ENCODE results near the gene CACTIN. TPM values are rescaled to one million over a fixed set of nuclear protein-coding genes. Genes with fewer than 3 reads are reported as not detected.

The CACTIN gene
- total RNA-seq, 1 experiment from 2014 or later = 18.6 TPM

DNA sequence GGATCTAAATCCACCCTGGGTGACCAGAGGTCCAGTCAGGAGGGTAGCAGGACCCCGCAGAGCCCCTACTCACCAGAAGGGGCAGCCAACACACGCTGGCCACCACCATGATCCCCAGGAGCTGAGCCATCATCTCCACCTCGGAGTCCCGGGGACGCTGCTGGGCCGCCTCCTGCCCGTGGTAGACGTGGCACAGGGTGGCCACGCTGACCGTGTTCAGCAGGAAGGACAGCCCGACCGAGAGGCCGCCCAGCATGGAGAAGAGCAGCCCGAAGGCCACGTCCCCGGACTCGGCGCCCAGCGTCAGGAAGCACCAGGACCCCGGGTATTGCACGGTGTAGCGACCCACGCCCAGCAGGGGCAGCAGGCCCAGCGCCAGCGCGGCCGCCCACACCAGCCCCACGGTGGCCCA, 26.8 kb downstream of the CACTIN start:
- Histone ChIP-seq H4K20me1 (ENCODE audit: insufficient read depth) (no peaks in the 10 kb centered on the region), H3K4me3 (no peak overlapping the region), H3K36me3 (ENCODE audit: low read depth) (no peaks in the 10 kb centered on the region), H2AFZ (no peak overlapping the region), H3K4me1 (replicated peaks; ENCODE audit: insufficient read depth) (no peaks in the 10 kb centered on the region), H3K27ac (no peak overlapping the region), H3K79me2 (ENCODE audit: low read depth) (no peaks in the 10 kb centered on the region), H3K27me3 (ENCODE audit: insufficient read depth, low read depth) (no peaks in the 10 kb centered on the region), H3F3A (ENCODE audit: insufficient read depth, low read depth) (no peaks in the 10 kb centered on the region), H3K9me2 (ENCODE audit: insufficient read depth) (no peaks in the 10 kb centered on the region), H3K4me2 (no peak overlapping the region), H3K9me3 (ENCODE audit: insufficient read depth, low read depth) (no peaks in the 10 kb centered on the region)
- intact Hi-C loops (cut with micrococcal nuclease; ENCODE audit: unreplicated experiment) = no loop called here
- DNase-seq = no peak
- ChIA-PET POLR2A (ENCODE audit: unreplicated experiment) (no interaction called here), CTCF (no interaction called here)
- no TSS peak for BruUV-seq (replicated peaks)
- peak; percentile 33; the same call in 1 of the 2 replicates for TF ChIP-seq CTCF (conservative IDR thresholded peaks at IDR 0.05)
- no peak for TF ChIP-seq EZH2 (IDR thresholded peaks at IDR 0.05; ENCODE audit: low read depth)

DNA sequence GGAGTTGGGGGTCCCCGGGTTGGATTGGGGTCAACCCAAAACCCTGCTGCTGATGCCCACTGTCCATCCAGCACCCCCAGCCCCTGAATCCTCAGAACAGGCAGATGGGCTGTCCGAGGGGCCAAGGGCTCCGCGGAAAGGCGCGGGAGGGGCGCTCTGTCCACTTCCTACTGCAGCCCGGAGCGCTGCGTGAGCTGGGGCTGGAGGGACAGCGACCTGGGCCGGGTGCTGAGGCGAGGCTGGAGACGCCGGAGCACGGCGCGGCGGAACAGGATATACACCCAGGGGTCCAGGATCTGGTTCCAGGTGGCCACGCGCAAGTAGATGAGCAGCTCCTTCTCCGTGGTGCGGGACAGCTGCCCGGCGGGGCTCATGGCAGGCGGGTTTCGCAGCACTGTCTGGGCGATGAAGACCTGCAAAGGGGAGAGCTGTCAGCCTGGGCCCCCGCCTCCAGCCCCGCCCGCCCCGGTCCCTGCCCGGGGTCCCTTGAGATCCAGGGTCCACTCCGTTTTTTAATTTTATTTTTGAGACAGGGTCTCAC, 31.0 kb downstream of the CACTIN start:
- no peaks in the 10 kb centered on the region for H3K79me2 ChIP-seq (ENCODE audit: low read depth)
- intact Hi-C loops (cut with micrococcal nuclease; ENCODE audit: unreplicated experiment) = no loop called here
- no peak for TF ChIP-seq EZH2 (IDR thresholded peaks at IDR 0.05; ENCODE audit: low read depth)
- no peak for TF ChIP-seq CTCF (conservative IDR thresholded peaks at IDR 0.05)
- POLR2A ChIA-PET (ENCODE audit: unreplicated experiment) = no interaction called here
- H4K20me1 ChIP-seq (ENCODE audit: insufficient read depth) = no peaks in the 10 kb centered on the region
- no peak overlapping the region for H3K4me2 ChIP-seq
- H3K9me2 ChIP-seq (ENCODE audit: insufficient read depth) = no peaks in the 10 kb centered on the region
- no peaks in the 10 kb centered on the region for H3K36me3 ChIP-seq (ENCODE audit: low read depth)
- CTCF ChIA-PET = no interaction called here
- no peak overlapping the region for H2AFZ ChIP-seq
- H3K4me3 ChIP-seq = no peak overlapping the region
- no peaks in the 10 kb centered on the region for H3K4me1 ChIP-seq (replicated peaks; ENCODE audit: insufficient read depth)
- DNase-seq = no peak
- H3K9me3 ChIP-seq (ENCODE audit: insufficient read depth, low read depth) = no peaks in the 10 kb centered on the region
- H3K27ac ChIP-seq = no peak overlapping the region
- H3K27me3 ChIP-seq (ENCODE audit: insufficient read depth, low read depth) = peaks cover 13% of the 10 kb centered on the region; the same call in 1 of the 2 replicates
- BruUV-seq (replicated peaks) = no TSS peak
- peaks cover 3% of the 10 kb centered on the region; the same call in 1 of the 2 replicates for H3F3A ChIP-seq (ENCODE audit: insufficient read depth, low read depth)

- Histone ChIP-seq H3K36me3 (ENCODE audit: low read depth) (no peaks in the 10 kb centered on the region), H3K27me3 (ENCODE audit: insufficient read depth, low read depth) (peaks cover 13% of the 10 kb centered on the region; the same call in 1 of the 2 replicates), H3K4me3 (no peak overlapping the region), H3K4me1 (replicated peaks; ENCODE audit: insufficient read depth) (no peaks in the 10 kb centered on the region), H2AFZ (no peak overlapping the region), H3K9me3 (ENCODE audit: insufficient read depth, low read depth) (no peaks in the 10 kb centered on the region), H3K9me2 (ENCODE audit: insufficient read depth) (no peaks in the 10 kb centered on the region), H3F3A (ENCODE audit: insufficient read depth, low read depth) (peaks cover 3% of the 10 kb centered on the region; the same call in 1 of the 2 replicates), H3K4me2 (no peak overlapping the region), H3K27ac (no peak overlapping the region), H4K20me1 (ENCODE audit: insufficient read depth) (no peaks in the 10 kb centered on the region), H3K79me2 (ENCODE audit: low read depth) (no peaks in the 10 kb centered on the region)
- intact Hi-C loops (cut with micrococcal nuclease; ENCODE audit: unreplicated experiment) = no loop called here
- no peak for TF ChIP-seq EZH2 (IDR thresholded peaks at IDR 0.05; ENCODE audit: low read depth)
- TF ChIP-seq CTCF (conservative IDR thresholded peaks at IDR 0.05) = no peak
- no TSS peak for BruUV-seq (replicated peaks)
- ChIA-PET POLR2A (ENCODE audit: unreplicated experiment) (no interaction called here), CTCF (no interaction called here)
- DNase-seq = no peak
These were observed 33.4 kb downstream of the CACTIN start for GRCh38 chr19:3593156-3593555.
